ENCODE results near the gene DDO. TPM values are rescaled to one million over a fixed set of nuclear protein-coding genes. Genes with fewer than 3 reads are reported as not detected.

Gene DDO
- total and polyA plus RNA-seq, 2 of the 4 experiments (the other 2 are of a cell fraction) = 0.15 to 0.18 TPM

DNA sequence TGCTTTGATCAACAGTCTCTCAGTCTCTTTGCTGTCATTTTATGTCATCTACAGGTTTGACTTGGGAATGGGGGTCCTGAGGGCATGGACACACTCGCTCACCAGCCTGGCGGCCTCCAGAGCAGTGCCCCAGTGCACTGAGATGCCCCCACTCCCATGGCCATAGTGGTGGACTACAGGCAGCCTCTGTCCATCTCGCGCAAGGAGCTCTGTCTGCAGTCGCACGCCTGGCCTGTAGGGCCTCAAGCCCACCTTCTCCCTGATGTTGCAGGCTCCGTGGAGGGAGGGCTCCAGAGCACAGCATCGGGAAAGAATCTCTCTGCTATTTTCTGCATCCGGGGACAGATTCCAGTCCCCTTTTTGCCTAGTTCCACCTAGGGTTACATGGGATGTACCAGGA is 22.6 kb downstream of the DDO start:
- H2BK20ac ChIP-seq (ENCODE audit: low read depth, low read length) = no peak overlapping the region
- H3K9me1 ChIP-seq (ENCODE audit: insufficient read depth, low read length) = no peaks in the 10 kb centered on the region
- H3K4me2 ChIP-seq (ENCODE audit: low read depth, low read length) = no peak overlapping the region
- WGBS, 2 experiments (ENCODE audit: extremely low coverage in 2 of 2, insufficient read length in 1 of 2) = 69% methylated on average over 6 of the region's 9 CpGs; no CpG with 5 or more reads in 1 of the 2 experiments
- H3K27me3 ChIP-seq (ENCODE audit: control insufficient read depth, insufficient read depth, low read length) = peaks cover 3% of the 10 kb centered on the region
- intact Hi-C loops (cut with micrococcal nuclease) = no loop called here
- H2AFZ ChIP-seq (replicated peaks; ENCODE audit: low read length, poor library complexity) = no peak overlapping the region
- no peak overlapping the region for H3K56ac ChIP-seq (ENCODE audit: extremely low read depth, insufficient read depth, low read length)
- DNase-seq = no peak
- no peak overlapping the region for H3K27ac ChIP-seq (ENCODE audit: insufficient read depth, low read length)
- no peak overlapping the region for H3K9ac ChIP-seq (ENCODE audit: low read depth, low read length)
- H4K5ac ChIP-seq (ENCODE audit: low read depth, low read length) = no peak overlapping the region
- H3K4me3 ChIP-seq (ENCODE audit: insufficient read depth, low read depth, low read length) = no peak overlapping the region
- H2AK5ac ChIP-seq (ENCODE audit: low read depth, low read length) = no peak overlapping the region
- H2AK9ac ChIP-seq (replicated peaks; ENCODE audit: low read depth, low read length, poor library complexity) = peak overlapping the region; percentile 23
- dilution Hi-C loops (cut with HindIII; ENCODE audit: low sequenced_read_pairs, unreplicated experiment) = no loop called here
- H3K18ac ChIP-seq (ENCODE audit: low read depth, low read length) = no peak overlapping the region
- no peaks in the 10 kb centered on the region for H3K36me3 ChIP-seq (ENCODE audit: control insufficient read depth, insufficient read depth, low read length)
- H4K91ac ChIP-seq (ENCODE audit: insufficient read depth, low read depth, low read length) = no peak overlapping the region
- TF ChIP-seq USF2 (IDR thresholded peaks at IDR 0.05; ENCODE audit: low read depth, low read length) (no peak), CEBPB (IDR thresholded peaks at IDR 0.05; ENCODE audit: low read depth, low read length) (no peak), POLR2A (IDR thresholded peaks at IDR 0.05; ENCODE audit: low read depth, low read length) (no peak), RFX5 (IDR thresholded peaks at IDR 0.05; ENCODE audit: low read depth, low read length) (no peak), BHLHE40 (IDR thresholded peaks at IDR 0.05; ENCODE audit: low read depth, low read length) (no peak), CHD1 (IDR thresholded peaks at IDR 0.05; ENCODE audit: low read depth, low read length) (no peak)
- ChIA-PET CTCF (interaction anchor here (4.1 to 4.2 kb wide), 2 partner anchors 215 to 353 kb away, joined by 19 to 27 read pairs; no protein-coding TSS in a partner anchor), POLR2A (ENCODE audit: unreplicated experiment) (no interaction called here)
- no peak overlapping the region for H2BK5ac ChIP-seq (ENCODE audit: low read depth, low read length, poor library complexity, severe bottlenecking)
- no TSS peak for BruUV-seq (replicated peaks)
- H2BK15ac ChIP-seq (ENCODE audit: low read depth, low read length) = no peak overlapping the region
- H3K4me1 ChIP-seq (ENCODE audit: control insufficient read depth, insufficient read depth, low read length) = no peaks in the 10 kb centered on the region
- no peak overlapping the region for H4K8ac ChIP-seq (ENCODE audit: low read depth in 2 of 2, low read length in 2 of 2)
- H4K20me1 ChIP-seq (ENCODE audit: insufficient read depth, low read length) = no peaks in the 10 kb centered on the region
- no peak overlapping the region for H3K23ac ChIP-seq (ENCODE audit: low read depth, low read length)
- no peak for ATAC-seq (ENCODE audit: low read depth)
- in situ Hi-C loops (cut with MboI; ENCODE audit: low sequenced_read_pairs) = loop anchor here (5.0 kb wide), 2 partner anchors 340 to 690 kb away; no protein-coding TSS in a partner anchor
- H3K9me3 ChIP-seq (ENCODE audit: control insufficient read depth, insufficient read depth, low read length) = no peaks in the 10 kb centered on the region
- H3K79me1 ChIP-seq (ENCODE audit: low read depth in 1 of 2, low read length in 2 of 2) = no peaks in the 10 kb centered on the region
- H2BK120ac ChIP-seq (ENCODE audit: low read depth, low read length) = no peak overlapping the region
- H3K14ac ChIP-seq (replicated peaks; ENCODE audit: low read depth, low read length) = no peak overlapping the region
- H3K4ac ChIP-seq (ENCODE audit: low read depth, low read length) = no peak overlapping the region
